WTC11 (cell line): ENCODE data around the gene S100A8. TPM values are rescaled to one million over a fixed set of nuclear protein-coding genes. Genes with fewer than 3 reads are reported as not detected.

ENCODE experiments used
- ATAC-seq: fragments of 200-7000 bp; cut with Tn5 transposase; 2 replicates; pipeline ENCODE4 v1.10.0; 2021; ENCODE audit warnings: mild to moderate bottlenecking, moderate library complexity
- CTCF ChIA-PET: fragments of 300-600 bp; sonication (Branson Sonifier 250); formaldehyde crosslinking; loops from one replicate; lab custom pipeline; 2021; ENCODE audit warnings: antibody characterized with exemption; lab: Charles Lee
- POLR2A ChIA-PET: fragments of 350-600 bp; sonication (Branson Sonifier 250); formaldehyde crosslinking; loops from one replicate; lab custom pipeline; 2021; ENCODE audit warnings: antibody characterized with exemption; lab: Charles Lee
- DNase-seq: peaks from one replicate; pipeline ENCODE4 v3.0.0; 2021; ENCODE audit warnings: low spot score
- H3K27ac Mint-ChIP-seq: 2 replicates; pipeline ENCODE4 v1.8.0; 2021; ENCODE audit warnings: mixed read lengths
- H3K27me3 Mint-ChIP-seq: 2 replicates; pipeline ENCODE4 v1.8.0; 2021; ENCODE audit warnings: low read depth, mild to moderate bottlenecking, moderate library complexity, mixed read lengths
- H3K36me3 Mint-ChIP-seq: 2 replicates; pipeline ENCODE4 v1.8.0; 2021; ENCODE audit warnings: mixed read lengths
- H3K4me1 Mint-ChIP-seq: 2 replicates; pipeline ENCODE4 v1.8.0; 2022; ENCODE audit warnings: mixed read lengths
- H3K4me3 Mint-ChIP-seq: 2 replicates; pipeline ENCODE4 v1.8.0; 2021; ENCODE audit warnings: mild to moderate bottlenecking, moderate library complexity, mixed read lengths
- H3K9me3 Mint-ChIP-seq: 2 replicates; pipeline ENCODE4 v1.8.0; 2021; ENCODE audit warnings: mixed read lengths
- ATF1 ChIP-seq: sonication (generic); formaldehyde crosslinking; IDR thresholded peaks from 2 replicates; pipeline ENCODE4 v1.8.1; 2023; ENCODE audit warnings: mild to moderate bottlenecking, moderate library complexity, missing genetic modification reagents
- CBFB ChIP-seq: sonication (generic); formaldehyde crosslinking; IDR thresholded peaks from 2 replicates; pipeline ENCODE4 v1.8.1; 2022; ENCODE audit warnings: mild to moderate bottlenecking, low read depth, missing genetic modification reagents
- CREB1 ChIP-seq: sonication (generic); formaldehyde crosslinking; IDR thresholded peaks from 2 replicates; pipeline ENCODE4 v1.8.0; 2023; ENCODE audit warnings: mild to moderate bottlenecking, missing genetic modification reagents
- CTCF ChIP-seq: fragments of 200-600 bp; IDR thresholded peaks from 2 replicates; pipeline ENCODE4 v1.8.0; 2022; ENCODE audit warnings: antibody characterized with exemption
- ELF4 ChIP-seq: sonication (generic); formaldehyde crosslinking; IDR thresholded peaks from 2 replicates; pipeline ENCODE4 v1.8.1; 2022; ENCODE audit warnings: low read depth, mild to moderate bottlenecking, moderate library complexity, missing genetic modification reagents
- HMGA2 ChIP-seq: fragments of 250-450 bp; sonication (Bioruptor Pico); IDR thresholded peaks from 2 replicates; pipeline ENCODE4 v1.4.0; 2021; ENCODE audit warnings: mild to moderate bottlenecking, moderate library complexity
- NR2C2 ChIP-seq: sonication (generic); formaldehyde crosslinking; IDR thresholded peaks from 2 replicates; pipeline ENCODE4 v1.8.0; 2022; ENCODE audit warnings: mild to moderate bottlenecking, missing genetic modification reagents
- PRRX2 ChIP-seq: fragments of 250-450 bp; sonication (Bioruptor Pico); IDR thresholded peaks from 2 replicates; pipeline ENCODE4 v1.8.0; 2021; ENCODE audit warnings: mild to moderate bottlenecking
- TCF7 ChIP-seq: sonication (generic); formaldehyde crosslinking; IDR thresholded peaks from 2 replicates; pipeline ENCODE4 v1.8.0; 2022; ENCODE audit warnings: mild to moderate bottlenecking, low read depth, missing genetic modification reagents, moderate library complexity
- ZNF512 ChIP-seq: sonication (generic); formaldehyde crosslinking; IDR thresholded peaks from 2 replicates; pipeline ENCODE4 v1.8.1; 2022; ENCODE audit warnings: missing genetic modification reagents, borderline replicate concordance
- ZNF671 ChIP-seq: fragments of 250-450 bp; sonication (Bioruptor Pico); IDR thresholded peaks from 2 replicates; pipeline ENCODE4 v1.8.0; 2021; ENCODE audit warnings: mild to moderate bottlenecking
- total RNA-seq: library from RNA; stranded (reverse); gene quantifications from 3 replicates; pipeline ENCODE4 v1.2.3, GENCODE V29; 2021
- TF ChIP-seq, protein P1 (sequence below): sonication (generic); formaldehyde crosslinking; IDR thresholded peaks from 2 replicates; pipeline ENCODE4 v1.8.1; 2022; ENCODE audit warnings: mild to moderate bottlenecking, missing genetic modification reagents, moderate library complexity, borderline replicate concordance
- TF ChIP-seq, protein P2 (sequence below): fragments of 250-450 bp; sonication (Bioruptor Pico); IDR thresholded peaks from 2 replicates; pipeline ENCODE4 v1.9.0; 2021; ENCODE audit warnings: mild to moderate bottlenecking
- TF ChIP-seq, protein P3 (sequence below): sonication (generic); formaldehyde crosslinking; IDR thresholded peaks from 2 replicates; pipeline ENCODE4 v1.8.1; 2023; ENCODE audit warnings: mild to moderate bottlenecking, missing genetic modification reagents, moderate library complexity
- TF ChIP-seq, protein P4 (sequence below): fragments of 250-450 bp; sonication (Bioruptor Pico); IDR thresholded peaks from 2 replicates; pipeline ENCODE4 v2.1.2; 2022; ENCODE audit warnings: mild to moderate bottlenecking, moderate library complexity
- TF ChIP-seq, protein P5 (sequence below): sonication (generic); formaldehyde crosslinking; conservative IDR thresholded peaks from 2 replicates; pipeline ENCODE4 v1.8.1; 2023; ENCODE audit warnings: mild to moderate bottlenecking, low read depth, missing genetic modification reagents, moderate library complexity
- TF ChIP-seq, protein P6 (sequence below): fragments of 250-450 bp; sonication (Bioruptor Pico); IDR thresholded peaks from 2 replicates; pipeline ENCODE4 v1.9.0; 2021; ENCODE audit warnings: mild to moderate bottlenecking

Gene S100A8
- total RNA-seq, 1 experiment from 2014 or later: not detected

GRCh38 chr1:153358691-153358975, 32.2 kb downstream of the S100A8 start (continued):
- TF ChIP-seq, protein P1, sequence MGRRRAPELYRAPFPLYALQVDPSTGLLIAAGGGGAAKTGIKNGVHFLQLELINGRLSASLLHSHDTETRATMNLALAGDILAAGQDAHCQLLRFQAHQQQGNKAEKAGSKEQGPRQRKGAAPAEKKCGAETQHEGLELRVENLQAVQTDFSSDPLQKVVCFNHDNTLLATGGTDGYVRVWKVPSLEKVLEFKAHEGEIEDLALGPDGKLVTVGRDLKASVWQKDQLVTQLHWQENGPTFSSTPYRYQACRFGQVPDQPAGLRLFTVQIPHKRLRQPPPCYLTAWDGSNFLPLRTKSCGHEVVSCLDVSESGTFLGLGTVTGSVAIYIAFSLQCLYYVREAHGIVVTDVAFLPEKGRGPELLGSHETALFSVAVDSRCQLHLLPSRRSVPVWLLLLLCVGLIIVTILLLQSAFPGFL (CRISPR knock-in tag): no peak
- TF ChIP-seq TCF7 (CRISPR knock-in tag): no peak
- no peak for TF ChIP-seq ZNF512
- TF ChIP-seq, protein P2, sequence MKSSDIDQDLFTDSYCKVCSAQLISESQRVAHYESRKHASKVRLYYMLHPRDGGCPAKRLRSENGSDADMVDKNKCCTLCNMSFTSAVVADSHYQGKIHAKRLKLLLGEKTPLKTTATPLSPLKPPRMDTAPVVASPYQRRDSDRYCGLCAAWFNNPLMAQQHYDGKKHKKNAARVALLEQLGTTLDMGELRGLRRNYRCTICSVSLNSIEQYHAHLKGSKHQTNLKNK (CRISPR knock-in tag): no peak
- no peak for TF ChIP-seq HMGA2 (CRISPR knock-in tag)

GRCh38 chr1:153357853-153358690, 32.8 kb downstream of the S100A8 start, which contains the start of gene S100A9:
Gene S100A9 (plus strand): TSS chr1:153357854. CDS start chr1:153358284, 430 bp downstream.
- H3K4me3 Mint-ChIP-seq: no peak within 1 kb of the TSS
- ChIA-PET CTCF (interaction anchor here (0.6 to 4.0 kb wide), 11 partner anchors 9 to 269 kb away, joined by 3 to 32 read pairs (median 5); partner anchors contain the start of genes PGLYRP4 and S100A13), POLR2A (no interaction called here)
- H3K27me3 Mint-ChIP-seq: no peaks in the 10 kb centered on the region; the same call in 1 of the 2 replicates
- H3K9me3 Mint-ChIP-seq: no peaks in the 10 kb centered on the region
- no peak for DNase-seq
- peaks cover 6% of the 10 kb centered on the region; the same call in 1 of the 2 replicates for H3K4me1 Mint-ChIP-seq
- H3K36me3 Mint-ChIP-seq: no peaks in the 10 kb centered on the region
- ATAC-seq: no peak
- TF ChIP-seq ZNF671 (CRISPR knock-in tag) (no peak), ATF1 (CRISPR knock-in tag) (no peak), CBFB (CRISPR knock-in tag) (no peak), ELF4 (CRISPR knock-in tag) (no peak)
- TF ChIP-seq, protein P3, sequence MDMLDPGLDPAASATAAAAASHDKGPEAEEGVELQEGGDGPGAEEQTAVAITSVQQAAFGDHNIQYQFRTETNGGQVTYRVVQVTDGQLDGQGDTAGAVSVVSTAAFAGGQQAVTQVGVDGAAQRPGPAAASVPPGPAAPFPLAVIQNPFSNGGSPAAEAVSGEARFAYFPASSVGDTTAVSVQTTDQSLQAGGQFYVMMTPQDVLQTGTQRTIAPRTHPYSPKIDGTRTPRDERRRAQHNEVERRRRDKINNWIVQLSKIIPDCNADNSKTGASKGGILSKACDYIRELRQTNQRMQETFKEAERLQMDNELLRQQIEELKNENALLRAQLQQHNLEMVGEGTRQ (CRISPR knock-in tag): no peak
- no peak within 1 kb of the TSS for H3K27ac Mint-ChIP-seq

DNA sequence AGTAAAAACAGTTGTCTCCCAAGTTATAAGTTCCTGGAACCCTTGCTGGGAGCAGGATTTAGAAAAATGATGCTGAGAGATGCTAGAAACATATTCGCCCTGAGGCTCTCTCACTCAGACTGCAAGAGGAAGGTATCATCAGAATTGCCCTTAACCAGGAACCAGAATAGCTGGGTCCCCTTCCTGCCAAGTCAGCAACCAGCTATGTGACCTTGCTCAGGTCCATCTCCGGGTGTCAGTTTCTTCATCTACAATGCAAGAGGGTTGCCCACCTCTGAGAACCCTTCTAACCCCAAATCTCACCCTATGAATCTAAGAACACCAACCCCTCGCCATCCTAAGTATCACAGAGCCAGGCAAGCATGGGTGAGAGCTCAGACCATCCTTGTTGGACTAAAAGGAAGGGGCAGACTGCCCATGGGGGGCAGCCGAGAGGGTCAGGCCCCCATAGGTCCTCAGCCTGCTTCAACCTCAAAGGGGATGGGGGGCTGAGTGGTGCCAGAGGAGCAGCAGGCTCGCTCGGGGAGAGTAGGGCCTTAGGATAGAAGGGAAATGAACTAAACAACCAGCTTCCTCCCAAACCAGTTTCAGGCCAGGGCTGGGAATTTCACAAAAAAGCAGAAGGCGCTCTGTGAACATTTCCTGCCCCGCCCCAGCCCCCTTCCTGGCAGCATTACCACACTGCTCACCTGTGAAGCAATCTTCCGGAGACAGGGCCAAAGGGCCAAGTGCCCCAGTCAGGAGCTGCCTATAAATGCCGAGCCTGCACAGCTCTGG, 33.6 kb downstream of the S100A8 start:
- POLR2A ChIA-PET: no interaction called here
- Mint-ChIP-seq H3K27ac (no peak overlapping the region), H3K36me3 (no peaks in the 10 kb centered on the region), H3K27me3 (no peaks in the 10 kb centered on the region), H3K4me1 (peaks cover 6% of the 10 kb centered on the region; the same call in 1 of the 2 replicates), H3K9me3 (no peaks in the 10 kb centered on the region), H3K4me3 (no peak overlapping the region)
- no peak for ATAC-seq
- no peak for DNase-seq
- CTCF ChIA-PET: interaction anchor here (0.6 to 4.0 kb wide), 11 partner anchors 9 to 270 kb away, joined by 3 to 32 read pairs (median 5); partner anchors contain the start of genes PGLYRP4 and S100A13
- TF ChIP-seq, protein P4, sequence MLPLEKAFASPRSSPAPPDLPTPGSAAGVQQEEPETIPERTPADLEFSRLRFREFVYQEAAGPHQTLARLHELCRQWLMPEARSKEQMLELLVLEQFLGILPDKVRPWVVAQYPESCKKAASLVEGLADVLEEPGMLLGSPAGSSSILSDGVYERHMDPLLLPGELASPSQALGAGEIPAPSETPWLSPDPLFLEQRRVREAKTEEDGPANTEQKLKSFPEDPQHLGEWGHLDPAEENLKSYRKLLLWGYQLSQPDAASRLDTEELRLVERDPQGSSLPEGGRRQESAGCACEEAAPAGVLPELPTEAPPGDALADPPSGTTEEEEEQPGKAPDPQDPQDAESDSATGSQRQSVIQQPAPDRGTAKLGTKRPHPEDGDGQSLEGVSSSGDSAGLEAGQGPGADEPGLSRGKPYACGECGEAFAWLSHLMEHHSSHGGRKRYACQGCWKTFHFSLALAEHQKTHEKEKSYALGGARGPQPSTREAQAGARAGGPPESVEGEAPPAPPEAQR (CRISPR knock-in tag): no peak
- TF ChIP-seq PRRX2 (CRISPR knock-in tag): no peak
- TF ChIP-seq, protein P5, sequence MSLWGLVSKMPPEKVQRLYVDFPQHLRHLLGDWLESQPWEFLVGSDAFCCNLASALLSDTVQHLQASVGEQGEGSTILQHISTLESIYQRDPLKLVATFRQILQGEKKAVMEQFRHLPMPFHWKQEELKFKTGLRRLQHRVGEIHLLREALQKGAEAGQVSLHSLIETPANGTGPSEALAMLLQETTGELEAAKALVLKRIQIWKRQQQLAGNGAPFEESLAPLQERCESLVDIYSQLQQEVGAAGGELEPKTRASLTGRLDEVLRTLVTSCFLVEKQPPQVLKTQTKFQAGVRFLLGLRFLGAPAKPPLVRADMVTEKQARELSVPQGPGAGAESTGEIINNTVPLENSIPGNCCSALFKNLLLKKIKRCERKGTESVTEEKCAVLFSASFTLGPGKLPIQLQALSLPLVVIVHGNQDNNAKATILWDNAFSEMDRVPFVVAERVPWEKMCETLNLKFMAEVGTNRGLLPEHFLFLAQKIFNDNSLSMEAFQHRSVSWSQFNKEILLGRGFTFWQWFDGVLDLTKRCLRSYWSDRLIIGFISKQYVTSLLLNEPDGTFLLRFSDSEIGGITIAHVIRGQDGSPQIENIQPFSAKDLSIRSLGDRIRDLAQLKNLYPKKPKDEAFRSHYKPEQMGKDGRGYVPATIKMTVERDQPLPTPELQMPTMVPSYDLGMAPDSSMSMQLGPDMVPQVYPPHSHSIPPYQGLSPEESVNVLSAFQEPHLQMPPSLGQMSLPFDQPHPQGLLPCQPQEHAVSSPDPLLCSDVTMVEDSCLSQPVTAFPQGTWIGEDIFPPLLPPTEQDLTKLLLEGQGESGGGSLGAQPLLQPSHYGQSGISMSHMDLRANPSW (CRISPR knock-in tag): no peak
- TF ChIP-seq NR2C2 (CRISPR knock-in tag): no peak
- TF ChIP-seq CTCF: no peak
- TF ChIP-seq, protein P6, sequence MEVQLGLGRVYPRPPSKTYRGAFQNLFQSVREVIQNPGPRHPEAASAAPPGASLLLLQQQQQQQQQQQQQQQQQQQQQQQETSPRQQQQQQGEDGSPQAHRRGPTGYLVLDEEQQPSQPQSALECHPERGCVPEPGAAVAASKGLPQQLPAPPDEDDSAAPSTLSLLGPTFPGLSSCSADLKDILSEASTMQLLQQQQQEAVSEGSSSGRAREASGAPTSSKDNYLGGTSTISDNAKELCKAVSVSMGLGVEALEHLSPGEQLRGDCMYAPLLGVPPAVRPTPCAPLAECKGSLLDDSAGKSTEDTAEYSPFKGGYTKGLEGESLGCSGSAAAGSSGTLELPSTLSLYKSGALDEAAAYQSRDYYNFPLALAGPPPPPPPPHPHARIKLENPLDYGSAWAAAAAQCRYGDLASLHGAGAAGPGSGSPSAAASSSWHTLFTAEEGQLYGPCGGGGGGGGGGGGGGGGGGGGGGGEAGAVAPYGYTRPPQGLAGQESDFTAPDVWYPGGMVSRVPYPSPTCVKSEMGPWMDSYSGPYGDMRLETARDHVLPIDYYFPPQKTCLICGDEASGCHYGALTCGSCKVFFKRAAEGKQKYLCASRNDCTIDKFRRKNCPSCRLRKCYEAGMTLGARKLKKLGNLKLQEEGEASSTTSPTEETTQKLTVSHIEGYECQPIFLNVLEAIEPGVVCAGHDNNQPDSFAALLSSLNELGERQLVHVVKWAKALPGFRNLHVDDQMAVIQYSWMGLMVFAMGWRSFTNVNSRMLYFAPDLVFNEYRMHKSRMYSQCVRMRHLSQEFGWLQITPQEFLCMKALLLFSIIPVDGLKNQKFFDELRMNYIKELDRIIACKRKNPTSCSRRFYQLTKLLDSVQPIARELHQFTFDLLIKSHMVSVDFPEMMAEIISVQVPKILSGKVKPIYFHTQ (CRISPR knock-in tag): no peak
- TF ChIP-seq CREB1 (CRISPR knock-in tag): no peak
